Right ventricle myocardium superior (tissue), 1 donor: Measurements from ENCODE around the gene CPNE9. TPM values are rescaled to one million over a fixed set of nuclear protein-coding genes. Genes with fewer than 3 reads are reported as not detected.

Source experiments
- total RNA-seq: library from RNA; stranded (reverse); fragmentation: NEBNext Ultra II Directional; extraction: Animal tissue kit (Norgen Biotek cat#: 25700); gene quantifications from one replicate; pipeline ENCODE4 v1.2.1, GENCODE V29; 2021
- donor health status: DM: no; HTN: yes; CAD: no; lungs with severe emphysema.

Gene CPNE9
- total RNA-seq, 1 donor from 2014 or later, result not detected

Other genes starting within 250 kb of the CPNE9 start
- gene LHFPL4, start 150.0 kb upstream of the CPNE9 start, total RNA-seq, result not detected
- gene MTMR14, start 54.3 kb upstream of the CPNE9 start, total RNA-seq, result 40.6 TPM
- gene BRPF1, start 27.9 kb downstream of the CPNE9 start, total RNA-seq, result 7.5 TPM
- gene OGG1, start 46.1 kb downstream of the CPNE9 start, total RNA-seq, result 8.3 TPM
- 12.4 TPM for gene CAMK1, start 66.1 kb downstream of the CPNE9 start, total RNA-seq
- 47.7 TPM for gene TADA3, start 88.6 kb downstream of the CPNE9 start, total RNA-seq
- gene ARPC4, start 89.2 kb downstream of the CPNE9 start, total RNA-seq, result 62.0 TPM
- gene TTLL3, start 106.4 kb downstream of the CPNE9 start, total RNA-seq, result 11.1 TPM
- 36.3 TPM for gene RPUSD3, start 140.2 kb downstream of the CPNE9 start, total RNA-seq
- gene CIDEC, start 176.4 kb downstream of the CPNE9 start, total RNA-seq, result 4.0 TPM
- gene JAGN1, start 186.8 kb downstream of the CPNE9 start, total RNA-seq, result 18.8 TPM
- 0.46 TPM for gene IL17RE, start 199.0 kb downstream of the CPNE9 start, total RNA-seq
- gene IL17RC, start 213.3 kb downstream of the CPNE9 start, total RNA-seq, result 33.2 TPM
- 63.9 TPM for gene CRELD1, start 230.0 kb downstream of the CPNE9 start, total RNA-seq
- 0.46 TPM for gene PRRT3, start 248.6 kb downstream of the CPNE9 start, total RNA-seq